Activated T-cell treated with anti-CD3 and anti-CD28 coated beads, Interleukin-2, amount 50 U/mL, for 24 hours (primary cell): ENCODE results near the gene COX19.
A peak's percentile ranks its signal among the peaks of the same experiment; 100 is the strongest.

ENCODE experiments used
- DNase-seq: peaks from one replicate; pipeline ENCODE4 v3.0.0-alpha.2; 2020
- H3K27ac Mint-ChIP-seq: 2 replicates; pipeline ENCODE4 v1.8.0; 2020; ENCODE audit warnings: mild to moderate bottlenecking, mixed read lengths
- H3K27me3 Mint-ChIP-seq: 2 replicates; pipeline ENCODE4 v1.8.0; 2020; ENCODE audit warnings: mixed read lengths
- H3K36me3 Mint-ChIP-seq: 2 replicates; pipeline ENCODE4 v1.8.0; 2020; ENCODE audit warnings: low read depth, mixed read lengths
- H3K4me1 Mint-ChIP-seq: 2 replicates; pipeline ENCODE4 v1.8.0; 2020; ENCODE audit warnings: low read depth, mixed read lengths
- H3K4me3 Mint-ChIP-seq: 2 replicates; pipeline ENCODE4 v1.8.0; 2020; ENCODE audit warnings: mild to moderate bottlenecking, moderate library complexity, mixed read lengths
- H3K9me3 Mint-ChIP-seq: 2 replicates; pipeline ENCODE4 v1.8.0; 2020; ENCODE audit warnings: mixed read lengths

COX19 gene

DNA sequence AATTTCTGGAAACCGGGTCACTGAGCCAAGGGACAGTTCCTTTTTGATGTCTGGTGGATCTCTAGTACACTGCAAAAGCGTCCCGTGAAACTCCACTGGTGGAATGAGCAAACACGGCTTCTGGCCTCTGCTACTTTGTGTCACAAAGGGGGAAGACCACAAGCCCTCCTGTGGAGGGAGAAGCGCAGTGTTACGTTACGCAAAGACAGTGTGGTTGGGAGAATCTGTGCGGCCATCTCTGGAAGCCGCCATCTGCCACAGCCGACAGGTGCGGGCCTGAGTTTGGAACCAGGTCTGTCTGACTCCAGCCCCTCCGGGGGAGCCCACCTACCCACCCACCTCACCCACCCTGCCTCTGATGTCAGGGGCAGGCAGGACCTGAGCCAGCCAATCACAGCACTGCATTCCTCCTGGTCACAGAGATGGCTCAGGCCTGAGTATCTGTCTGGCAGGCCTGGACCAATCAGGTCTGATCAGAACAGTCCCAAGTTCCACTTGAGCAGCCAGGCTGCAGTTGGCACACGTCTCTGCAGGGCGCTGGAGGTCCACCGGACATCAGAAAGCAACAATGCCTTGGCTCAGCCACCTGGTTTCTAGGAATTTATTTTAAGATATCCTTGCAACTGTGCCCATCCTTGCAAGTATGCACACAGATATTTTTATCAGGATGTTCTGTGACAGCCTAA is 4.7 kb upstream of the COX19 start:
- no peaks in the 10 kb centered on the region for H3K4me1 Mint-ChIP-seq
- H3K4me3 Mint-ChIP-seq = no peak overlapping the region
- no peak for DNase-seq
- no peaks in the 10 kb centered on the region for H3K27me3 Mint-ChIP-seq
- H3K27ac Mint-ChIP-seq = no peak overlapping the region
- H3K36me3 Mint-ChIP-seq = no peaks in the 10 kb centered on the region
- H3K9me3 Mint-ChIP-seq = no peaks in the 10 kb centered on the region

DNA sequence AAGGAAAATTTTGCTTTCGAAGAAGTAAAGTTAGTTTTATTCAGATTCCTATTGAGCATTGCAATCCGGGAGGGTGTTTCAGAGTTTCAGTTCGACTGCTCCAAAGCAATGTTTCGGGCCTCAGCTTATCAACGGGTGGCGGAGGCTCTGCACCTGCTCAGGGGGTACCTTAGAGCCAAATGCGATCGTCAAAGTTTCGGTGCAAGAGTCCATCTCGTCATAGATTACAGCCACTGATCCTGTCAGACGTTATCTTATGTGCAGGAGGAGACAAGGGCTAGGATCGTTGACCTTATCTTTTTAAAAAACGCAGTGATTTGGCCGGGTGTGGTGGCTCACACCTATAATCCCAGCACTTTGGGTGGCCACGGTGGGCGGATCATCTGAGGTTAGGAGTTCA is 3.8 kb upstream of the COX19 start:
- H3K27me3 Mint-ChIP-seq = no peaks in the 10 kb centered on the region
- no peak overlapping the region for H3K27ac Mint-ChIP-seq
- H3K36me3 Mint-ChIP-seq = peaks cover 8% of the 10 kb centered on the region
- H3K4me1 Mint-ChIP-seq = peaks cover 3% of the 10 kb centered on the region
- no peak overlapping the region for H3K4me3 Mint-ChIP-seq
- H3K9me3 Mint-ChIP-seq = no peaks in the 10 kb centered on the region
- no peak for DNase-seq

DNA sequence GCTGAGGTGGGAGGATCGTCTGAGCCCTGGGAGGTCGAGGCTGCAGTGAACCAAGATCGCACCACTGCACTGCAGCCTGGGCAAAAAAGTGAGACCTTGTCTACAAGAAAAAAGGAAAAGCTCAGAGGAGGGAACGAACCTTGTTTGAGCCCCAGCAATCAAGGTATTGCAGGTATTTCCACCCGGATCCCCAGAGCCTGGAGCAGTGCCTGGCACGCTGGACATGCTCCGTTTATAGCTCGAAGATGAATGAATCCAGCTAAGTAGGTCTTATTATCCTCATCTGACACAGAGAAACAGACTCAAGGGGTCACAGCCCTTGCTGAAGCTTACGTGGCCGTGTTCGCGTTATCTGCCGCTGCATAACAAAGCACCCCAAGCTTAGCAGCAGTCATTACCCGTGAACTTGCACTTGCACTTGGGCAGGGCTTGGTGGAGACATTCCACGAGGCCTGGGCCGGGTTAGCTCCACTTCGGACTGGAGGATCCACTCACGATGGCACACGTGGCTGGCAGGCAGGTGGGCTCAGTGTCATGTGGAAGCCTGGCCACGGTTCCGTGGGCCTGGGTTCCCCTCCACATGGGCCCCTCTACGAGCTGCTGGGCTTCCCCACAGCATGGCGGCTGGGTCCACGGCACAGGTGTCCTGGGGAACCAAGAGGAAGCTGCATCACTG is 3.2 kb upstream of the COX19 start:
- Mint-ChIP-seq H3K36me3 (peaks cover 9% of the 10 kb centered on the region), H3K9me3 (no peaks in the 10 kb centered on the region), H3K4me3 (no peak overlapping the region), H3K27ac (no peak overlapping the region), H3K27me3 (no peaks in the 10 kb centered on the region), H3K4me1 (peaks cover 5% of the 10 kb centered on the region)
- DNase-seq = no peak

- Mint-ChIP-seq H3K36me3 (peaks cover 15% of the 10 kb centered on the region), H3K4me3 (no peak overlapping the region), H3K27ac (no peak overlapping the region), H3K9me3 (no peaks in the 10 kb centered on the region), H3K27me3 (no peaks in the 10 kb centered on the region), H3K4me1 (peaks cover 11% of the 10 kb centered on the region)
- no peak for DNase-seq
Observed at GRCh38 chr7:978049-978346, 2.6 kb upstream of the COX19 start.

GRCh38 chr7:977326-978048 is 2.1 kb upstream of the COX19 start:
- H3K4me3 Mint-ChIP-seq = no peak overlapping the region
- peaks cover 20% of the 10 kb centered on the region for H3K36me3 Mint-ChIP-seq
- no peaks in the 10 kb centered on the region for H3K27me3 Mint-ChIP-seq
- H3K4me1 Mint-ChIP-seq = peaks cover 16% of the 10 kb centered on the region
- H3K9me3 Mint-ChIP-seq = no peaks in the 10 kb centered on the region
- no peak overlapping the region for H3K27ac Mint-ChIP-seq
- DNase-seq = no peak

DNA sequence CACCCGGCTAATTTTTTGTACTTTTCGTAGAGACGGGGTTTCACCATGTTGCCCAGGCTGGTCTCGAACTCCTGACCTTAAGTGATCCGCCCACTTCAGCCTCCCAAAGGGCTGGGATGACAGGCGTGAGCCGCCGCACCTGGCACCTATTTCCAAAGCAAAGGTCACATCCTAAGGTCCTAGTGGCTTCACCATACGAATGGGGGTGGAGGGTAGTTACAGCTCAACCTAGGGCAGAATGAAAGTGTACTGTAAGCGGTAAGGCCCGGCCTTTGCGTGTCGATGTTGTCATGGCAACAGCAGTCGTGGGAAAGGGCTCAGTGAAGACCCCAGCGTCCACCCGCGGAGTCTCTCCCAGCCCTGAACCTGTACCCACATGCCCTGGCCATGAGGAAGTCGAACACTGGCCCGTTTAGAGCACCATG is 1.6 kb upstream of the COX19 start:
- H3K4me3 Mint-ChIP-seq = no peak overlapping the region
- H3K4me1 Mint-ChIP-seq = peaks cover 22% of the 10 kb centered on the region
- H3K9me3 Mint-ChIP-seq = no peaks in the 10 kb centered on the region
- H3K27me3 Mint-ChIP-seq = no peaks in the 10 kb centered on the region
- no peak overlapping the region for H3K27ac Mint-ChIP-seq
- peaks cover 26% of the 10 kb centered on the region for H3K36me3 Mint-ChIP-seq
- no peak for DNase-seq

GRCh38 chr7:975702-976473 is 539 bp upstream of the COX19 start:
- no peak for DNase-seq
- peak overlapping the region; percentile 92 for H3K4me3 Mint-ChIP-seq
- no peaks in the 10 kb centered on the region for H3K9me3 Mint-ChIP-seq
- H3K27ac Mint-ChIP-seq = no peak overlapping the region
- H3K4me1 Mint-ChIP-seq = peaks cover 28% of the 10 kb centered on the region
- no peaks in the 10 kb centered on the region for H3K27me3 Mint-ChIP-seq
- H3K36me3 Mint-ChIP-seq = peaks cover 34% of the 10 kb centered on the region

DNA sequence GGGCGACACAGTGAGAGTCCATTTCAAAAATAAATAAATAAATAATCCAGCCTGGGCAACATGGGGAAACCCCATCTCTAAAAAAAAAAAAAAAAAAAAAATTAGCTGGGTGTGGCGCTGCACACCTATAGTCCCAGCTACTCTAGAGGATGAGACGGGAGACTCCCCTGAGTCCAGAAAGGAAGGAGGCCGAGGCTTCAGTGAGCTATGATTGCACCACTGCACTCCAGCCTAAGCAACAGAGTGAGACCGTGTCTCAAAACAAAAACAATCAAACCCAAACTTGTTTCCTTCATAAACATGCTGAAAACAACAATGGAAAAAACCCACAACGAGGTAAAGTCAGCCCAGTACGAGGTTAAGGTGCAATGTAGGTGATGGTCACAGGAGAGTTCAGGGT is 1.2 kb downstream of the COX19 start:
- Mint-ChIP-seq H3K36me3 (peaks cover 48% of the 10 kb centered on the region), H3K27me3 (no peaks in the 10 kb centered on the region), H3K4me1 (peaks cover 31% of the 10 kb centered on the region), H3K27ac (peak overlapping the region; percentile 96), H3K4me3 (peak overlapping the region; percentile 92), H3K9me3 (no peaks in the 10 kb centered on the region)
- no peak for DNase-seq

- Mint-ChIP-seq H3K4me1 (peaks cover 31% of the 10 kb centered on the region), H3K27me3 (no peaks in the 10 kb centered on the region), H3K27ac (peak overlapping the region; percentile 73), H3K4me3 (peak overlapping the region; percentile 92), H3K9me3 (no peaks in the 10 kb centered on the region), H3K36me3 (peaks cover 56% of the 10 kb centered on the region)
- DNase-seq = no peak
Observed at GRCh38 chr7:973312-973711, 2.0 kb downstream of the COX19 start.

DNA sequence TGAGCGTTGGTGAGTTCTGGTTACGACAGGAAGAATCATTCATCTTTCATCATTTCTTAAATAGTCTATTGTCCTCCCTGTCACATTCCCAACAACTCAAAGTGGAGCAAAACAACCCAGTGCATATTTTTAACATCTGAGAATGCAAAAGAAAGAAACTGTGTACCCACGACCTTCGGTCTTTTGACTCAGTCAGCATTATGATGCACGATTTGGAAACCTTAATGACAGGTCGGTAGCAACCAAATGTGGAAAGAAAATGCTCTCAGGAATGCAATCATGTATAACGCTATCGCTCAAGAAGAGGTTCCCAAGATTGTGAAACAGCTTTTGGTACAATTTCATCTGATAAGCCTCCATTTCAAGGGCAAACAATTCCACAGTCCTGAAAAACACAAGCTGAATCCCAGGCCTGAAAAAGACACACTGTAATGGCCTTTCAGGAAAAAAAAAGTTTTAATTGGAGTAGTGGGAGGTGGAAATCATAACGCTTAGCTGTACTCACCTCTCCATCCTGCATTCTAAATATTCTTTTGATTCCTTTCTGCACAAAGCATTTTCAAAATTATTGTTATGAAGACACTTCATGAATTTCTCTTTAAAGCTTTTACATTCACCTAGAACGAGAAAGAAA is 2.6 kb downstream of the COX19 start:
- DNase-seq = no peak
- Mint-ChIP-seq H3K36me3 (peaks cover 62% of the 10 kb centered on the region), H3K27ac (peak overlapping the region; percentile 73), H3K4me3 (peak overlapping the region; percentile 92), H3K27me3 (no peaks in the 10 kb centered on the region), H3K9me3 (no peaks in the 10 kb centered on the region), H3K4me1 (peaks cover 31% of the 10 kb centered on the region)

- Mint-ChIP-seq H3K9me3 (no peaks in the 10 kb centered on the region), H3K27me3 (no peaks in the 10 kb centered on the region), H3K27ac (peak overlapping the region; percentile 73), H3K36me3 (peaks cover 69% of the 10 kb centered on the region), H3K4me1 (peaks cover 31% of the 10 kb centered on the region), H3K4me3 (peak overlapping the region; percentile 15)
- no peak for DNase-seq
Observed at GRCh38 chr7:972110-972509, 3.2 kb downstream of the COX19 start.

- peaks cover 78% of the 10 kb centered on the region for H3K36me3 Mint-ChIP-seq
- H3K4me3 Mint-ChIP-seq = no peak overlapping the region
- H3K27me3 Mint-ChIP-seq = no peaks in the 10 kb centered on the region
- no peaks in the 10 kb centered on the region for H3K9me3 Mint-ChIP-seq
- H3K27ac Mint-ChIP-seq = peak overlapping the region; percentile 69
- H3K4me1 Mint-ChIP-seq = peaks cover 34% of the 10 kb centered on the region
- no peak for DNase-seq
Observed at GRCh38 chr7:970744-971143, 4.6 kb downstream of the COX19 start.

DNA sequence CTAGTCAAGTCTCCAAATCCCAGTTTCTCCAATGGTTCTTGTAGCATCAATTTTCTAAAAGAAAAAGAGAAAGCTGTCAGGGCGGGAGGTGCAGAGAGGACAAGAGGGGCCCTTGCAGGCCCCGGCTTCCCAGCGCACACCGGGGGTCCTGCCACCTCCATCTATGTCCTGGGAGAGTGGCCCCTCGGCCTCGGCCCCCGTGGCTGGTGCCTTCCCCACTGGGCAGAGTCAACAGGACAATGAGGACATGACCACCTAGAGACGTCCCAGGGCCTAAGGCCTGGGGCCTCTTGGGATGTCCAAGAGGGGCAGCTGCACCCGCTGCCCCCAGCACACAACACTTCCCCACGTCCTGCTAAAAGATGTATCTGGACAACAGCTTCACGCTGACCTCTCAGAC is 5.9 kb downstream of the COX19 start:
- no peak overlapping the region for H3K27ac Mint-ChIP-seq
- peaks cover 2% of the 10 kb centered on the region for H3K27me3 Mint-ChIP-seq
- no peak for DNase-seq
- H3K9me3 Mint-ChIP-seq = no peaks in the 10 kb centered on the region
- peaks cover 73% of the 10 kb centered on the region for H3K36me3 Mint-ChIP-seq
- H3K4me3 Mint-ChIP-seq = no peak overlapping the region
- H3K4me1 Mint-ChIP-seq = peaks cover 44% of the 10 kb centered on the region
